OCI-LY7 (cell line): ENCODE measurements around the gene ANGPTL4. TPM values are rescaled to one million over a fixed set of nuclear protein-coding genes. Genes with fewer than 3 reads are reported as not detected.

ENCODE experiments used
- BruUV-seq: library from RNA; stranded (reverse); fragments of 400-500 nt; replicated peaks from 2 replicates; lab custom pipeline; 2021; lab: Mats Ljungman, UMichigan
- CTCF ChIA-PET: fragments of 300-600 bp; sonication (Branson Sonifier 250); formaldehyde crosslinking; loops from one replicate; lab custom pipeline; 2022; ENCODE audit warnings: antibody characterized with exemption; ENCODE audit not compliant: unreplicated experiment; lab: Charles Lee
- POLR2A ChIA-PET: fragments of 300-600 bp; sonication (Branson Sonifier 250); formaldehyde crosslinking; loops from one replicate; lab custom pipeline; 2022; ENCODE audit warnings: antibody characterized with exemption; lab: Charles Lee
- DNase-seq: peaks from one replicate; pipeline ENCODE4 v3.0.0-alpha.2; 2015; ENCODE audit warnings: low spot score
- H2AFZ ChIP-seq: fragments of 200-600 bp; sonication (generic), shearing (Covaris generic); 2 replicates; pipeline ENCODE4 v1.6.1; 2014; ENCODE audit warnings: mild to moderate bottlenecking, antibody characterized with exemption, low read length, moderate library complexity
- H3K27ac ChIP-seq: fragments of 200-600 bp; sonication (generic); 2 replicates; pipeline ENCODE4 v1.5.1; 2014; ENCODE audit warnings: mixed run types, low read depth, mild to moderate bottlenecking, moderate library complexity, low read length, inconsistent platforms; ENCODE audit not compliant: poor library complexity, severe bottlenecking
- H3K36me3 ChIP-seq: fragments of 200-600 bp; sonication (generic); 2 replicates; pipeline ENCODE4 v1.6.1; 2014; ENCODE audit warnings: mild to moderate bottlenecking, antibody characterized with exemption, low read length, moderate library complexity, mixed read lengths; ENCODE audit not compliant: insufficient read depth
- H3K4me1 ChIP-seq: fragments of 200-600 bp; sonication (generic); 2 replicates; pipeline ENCODE4 v1.5.1; 2014; ENCODE audit warnings: mild to moderate bottlenecking, low read length; ENCODE audit not compliant: insufficient read depth, poor library complexity, severe bottlenecking
- H3K4me2 ChIP-seq: fragments of 200-600 bp; sonication (generic); 2 replicates; pipeline ENCODE4 v1.6.1; 2014; ENCODE audit warnings: mild to moderate bottlenecking, low read length
- H3K4me3 ChIP-seq: fragments of 200-600 bp; sonication (generic); 2 replicates; pipeline ENCODE4 v1.5.1; 2014; ENCODE audit warnings: mild to moderate bottlenecking, low read depth, low read length; ENCODE audit not compliant: poor library complexity, severe bottlenecking
- H3K79me2 ChIP-seq: fragments of 200-600 bp; sonication (generic); 2 replicates; pipeline ENCODE4 v1.6.1; 2016; ENCODE audit warnings: low read depth, mild to moderate bottlenecking, low read length, moderate library complexity, mixed read lengths; ENCODE audit not compliant: insufficient read depth
- H3K9me2 ChIP-seq: fragments of 200-600 bp; sonication (generic); 2 replicates; pipeline ENCODE4 v1.6.1; 2016; ENCODE audit warnings: mild to moderate bottlenecking, low read length, mixed read lengths; ENCODE audit not compliant: insufficient read depth
- H3K9me3 ChIP-seq: fragments of 200-600 bp; sonication (generic); 2 replicates; pipeline ENCODE4 v1.6.1; 2014; ENCODE audit warnings: mild to moderate bottlenecking, mixed run types, low read length, mixed read lengths
- H4K20me1 ChIP-seq: fragments of 200-600 bp; sonication (generic); 2 replicates; pipeline ENCODE4 v1.6.1; 2014; ENCODE audit warnings: mild to moderate bottlenecking, antibody characterized with exemption, low read length, moderate library complexity, mixed read lengths; ENCODE audit not compliant: insufficient read depth
- CTCF ChIP-seq: fragments of 200-600 bp; sonication (generic); conservative IDR thresholded peaks from 2 replicates; pipeline ENCODE4 v1.5.1; 2014; ENCODE audit warnings: mild to moderate bottlenecking, antibody characterized with exemption, low read length, moderate library complexity, mixed read lengths
- EZH2phosphoT487 ChIP-seq: fragments of 200-600 bp; sonication (generic); IDR thresholded peaks from 2 replicates; pipeline ENCODE4 v1.6.1; 2018; ENCODE audit warnings: low read depth, borderline replicate concordance, mild to moderate bottlenecking, mixed run types, antibody characterized with exemption, low read length, moderate library complexity, mixed read lengths
- intact Hi-C: fragments of 100-400 bp; cut with micrococcal nuclease; formaldehyde crosslinking; loops from one replicate; pipeline ENCODE4 v1.10.0; 2022; ENCODE audit not compliant: unreplicated experiment
- total RNA-seq, 2 experiments: library from RNA; depleted of rRNA in 1 of 2; stranded (reverse); fragments of >200 nt in 1 of 2; shearing (Covaris generic) in 1 of 2; gene quantifications; 2 replicates each; pipeline ENCODE4 v1.2.3, GENCODE V29; 2014 to 2022

The ANGPTL4 gene
- total RNA-seq, 2 experiments from 2014 or later: not detected

- no TSS peak for BruUV-seq
These were observed 32.6 kb upstream of the ANGPTL4 start for GRCh38 chr19:8331263-8331845.

DNA sequence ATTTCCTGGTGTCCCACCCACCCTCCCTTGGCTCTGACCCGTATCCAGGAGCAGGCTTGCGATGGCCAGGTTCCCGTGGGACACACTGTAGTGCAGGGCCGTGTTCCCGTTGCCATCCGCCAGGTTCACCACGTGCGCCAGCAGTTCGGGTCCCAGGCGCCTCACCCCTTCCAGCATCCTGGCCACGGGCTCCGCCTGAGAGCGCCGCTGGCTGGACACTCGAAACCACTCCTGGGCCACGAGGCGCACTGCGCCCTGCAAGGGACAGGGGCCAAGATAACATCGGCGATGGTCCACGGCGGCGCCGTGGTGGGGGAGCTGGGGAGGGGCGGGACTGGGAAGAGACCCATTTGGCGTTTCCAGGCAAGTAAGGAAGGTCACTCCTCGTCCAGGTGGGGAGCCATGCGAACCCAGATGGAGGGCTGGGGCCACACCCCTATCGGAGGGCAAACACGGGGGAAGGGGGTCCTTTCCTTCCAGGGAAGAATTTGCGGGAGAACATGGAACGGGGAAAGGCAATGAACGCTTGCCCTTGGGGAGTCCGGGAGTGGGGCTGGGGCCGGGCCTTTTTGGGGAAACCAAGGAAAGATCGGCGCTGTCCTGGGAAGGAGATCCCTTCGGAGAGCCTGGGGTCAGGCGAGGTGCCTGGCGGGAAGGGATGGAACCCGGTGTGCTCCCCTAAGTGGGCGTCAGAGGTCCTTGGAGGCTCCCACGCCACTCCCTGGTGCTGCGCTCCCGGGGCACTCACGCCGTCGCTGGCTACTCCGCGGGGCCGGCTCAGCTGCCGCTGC is 30.8 kb upstream of the ANGPTL4 start:
- no peak overlapping the region for H3K4me3 ChIP-seq
- H3K4me1 ChIP-seq: no peaks in the 10 kb centered on the region
- ChIA-PET POLR2A (no interaction called here), CTCF (no interaction called here)
- H3K9me2 ChIP-seq: no peaks in the 10 kb centered on the region
- intact Hi-C loops: no loop called here
- no peaks in the 10 kb centered on the region for H3K36me3 ChIP-seq
- no peaks in the 10 kb centered on the region for H3K79me2 ChIP-seq
- no peaks in the 10 kb centered on the region for H3K9me3 ChIP-seq
- no peak for DNase-seq
- no peak overlapping the region for H2AFZ ChIP-seq
- no peak overlapping the region for H3K4me2 ChIP-seq
- H4K20me1 ChIP-seq: no peaks in the 10 kb centered on the region
- no TSS peak for BruUV-seq
- TF ChIP-seq EZH2phosphoT487 (no peak), CTCF (no peak)
- no peak overlapping the region for H3K27ac ChIP-seq

More at GRCh38 chr19:8331263-8331845, 32.6 kb upstream of the ANGPTL4 start:
- H3K36me3 ChIP-seq: no peaks in the 10 kb centered on the region
- CTCF ChIA-PET: no interaction called here
- H3K4me2 ChIP-seq: no peak overlapping the region
- TF ChIP-seq CTCF (no peak), EZH2phosphoT487 (no peak)
- no peak overlapping the region for H3K27ac ChIP-seq
- H3K4me1 ChIP-seq: no peaks in the 10 kb centered on the region
- H2AFZ ChIP-seq: no peak overlapping the region
- H3K79me2 ChIP-seq: no peaks in the 10 kb centered on the region
- no peaks in the 10 kb centered on the region for H3K9me3 ChIP-seq
- POLR2A ChIA-PET: no interaction called here
- H3K4me3 ChIP-seq: no peak overlapping the region
- intact Hi-C loops: no loop called here
- H4K20me1 ChIP-seq: no peaks in the 10 kb centered on the region
- DNase-seq: no peak
- no peaks in the 10 kb centered on the region for H3K9me2 ChIP-seq

DNA sequence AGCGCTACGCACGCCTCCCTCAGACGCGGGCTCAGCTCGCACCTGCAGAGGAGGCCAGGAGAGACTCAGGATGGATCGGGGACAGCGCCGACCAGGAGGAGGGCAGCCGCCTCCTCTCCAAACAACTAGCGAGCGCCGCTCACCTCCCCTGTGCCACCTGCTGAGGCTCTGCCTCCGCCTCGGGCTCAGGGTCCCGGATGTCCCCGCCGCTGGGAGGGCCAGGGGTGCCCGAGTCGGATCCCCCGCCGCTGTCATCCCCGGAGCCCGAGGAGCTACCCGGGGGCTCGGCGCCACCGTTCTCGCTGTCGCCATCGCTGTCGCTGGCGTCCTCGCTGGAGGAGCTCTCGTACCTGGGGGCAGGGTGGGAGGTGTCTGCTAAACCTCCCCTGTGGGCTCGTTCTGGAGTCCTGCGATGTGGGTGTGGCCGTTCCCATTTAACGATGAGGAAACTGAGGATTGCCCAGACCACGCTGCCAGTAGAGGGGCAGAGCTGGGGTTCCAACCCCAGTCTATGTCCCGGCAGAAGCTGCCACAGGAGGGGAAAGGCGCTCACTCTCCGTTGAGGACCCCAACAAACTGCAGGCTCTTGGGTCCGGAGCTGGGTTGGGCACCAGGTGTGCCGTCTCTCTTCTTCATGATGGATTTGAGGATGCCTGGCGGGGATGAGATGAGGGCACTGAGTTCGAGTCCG is 30.0 kb upstream of the ANGPTL4 start:
- no peaks in the 10 kb centered on the region for H3K79me2 ChIP-seq
- H4K20me1 ChIP-seq: no peaks in the 10 kb centered on the region
- H3K4me1 ChIP-seq: no peaks in the 10 kb centered on the region
- H3K27ac ChIP-seq: no peak overlapping the region
- no peak overlapping the region for H3K4me3 ChIP-seq
- H3K4me2 ChIP-seq: no peak overlapping the region
- no peaks in the 10 kb centered on the region for H3K9me2 ChIP-seq
- BruUV-seq: no TSS peak
- intact Hi-C loops: no loop called here
- H2AFZ ChIP-seq: no peak overlapping the region
- POLR2A ChIA-PET: no interaction called here
- no peaks in the 10 kb centered on the region for H3K36me3 ChIP-seq
- CTCF ChIA-PET: no interaction called here
- no peak for DNase-seq
- TF ChIP-seq EZH2phosphoT487 (no peak), CTCF (no peak)
- no peaks in the 10 kb centered on the region for H3K9me3 ChIP-seq
